Colonic mucosa (tissue), 4 donors: Measurements from ENCODE around the gene PIGU. TPM values are rescaled to one million over a fixed set of nuclear protein-coding genes. Genes with fewer than 3 reads are reported as not detected.

Experiments
- DNase-seq: peaks from one replicate; pipeline ENCODE4 v3.0.0-alpha.2; 2020
- H3K27ac ChIP-seq: fragments of 200-600 bp; one replicate; pipeline ENCODE4 v1.8.0; 2021
- H3K27me3 ChIP-seq: fragments of 200-600 bp; one replicate; pipeline ENCODE4 v1.8.0; 2021
- H3K36me3 ChIP-seq: fragments of 200-600 bp; one replicate; pipeline ENCODE4 v1.8.0; 2021
- H3K4me1 ChIP-seq: fragments of 200-600 bp; one replicate; pipeline ENCODE4 v1.8.0; 2021; ENCODE audit warnings: mild to moderate bottlenecking
- H3K4me3 ChIP-seq: fragments of 200-600 bp; one replicate; pipeline ENCODE4 v1.8.0; 2021
- H3K9ac ChIP-seq, 2 donors: one replicate each; pipeline ENCODE4 v1.7.0; 2013; ENCODE audit warnings: control low read depth in 2 of 2, low read depth in 2 of 2, low read length in 2 of 2
- H3K9me3 ChIP-seq: fragments of 200-600 bp; one replicate; pipeline ENCODE4 v1.8.0; 2021
- intact Hi-C: fragments of 100-400 bp; cut with DNase I; formaldehyde crosslinking; loops from one replicate; pipeline ENCODE4 v1.14.1; 2022
- total RNA-seq, 2 donors: library from RNA; stranded (reverse); fragmentation: NEBNext Ultra II Directional in 1 of 2; extraction: Animal tissue kit (Norgen Biotek cat#: 25700) in 1 of 2; gene quantifications; one replicate each; pipeline ENCODE4 v1.2.1, GENCODE V29; 2021
- TF ChIP-seq, protein P1 (sequence below): fragments of 200-600 bp; IDR thresholded peaks from one replicate; pipeline ENCODE4 v1.8.0; 2022; ENCODE audit warnings: antibody characterized with exemption, mild to moderate bottlenecking
- donor health status: healthy.
- donor health status: DM: no; HTN: no; CAD: no.
- donor health status: DM: no; HTN: no; CAD: no.

Gene PIGU
- total RNA-seq, 2 donors from 2014 or later, result 22.3 to 32.6 TPM

DNA sequence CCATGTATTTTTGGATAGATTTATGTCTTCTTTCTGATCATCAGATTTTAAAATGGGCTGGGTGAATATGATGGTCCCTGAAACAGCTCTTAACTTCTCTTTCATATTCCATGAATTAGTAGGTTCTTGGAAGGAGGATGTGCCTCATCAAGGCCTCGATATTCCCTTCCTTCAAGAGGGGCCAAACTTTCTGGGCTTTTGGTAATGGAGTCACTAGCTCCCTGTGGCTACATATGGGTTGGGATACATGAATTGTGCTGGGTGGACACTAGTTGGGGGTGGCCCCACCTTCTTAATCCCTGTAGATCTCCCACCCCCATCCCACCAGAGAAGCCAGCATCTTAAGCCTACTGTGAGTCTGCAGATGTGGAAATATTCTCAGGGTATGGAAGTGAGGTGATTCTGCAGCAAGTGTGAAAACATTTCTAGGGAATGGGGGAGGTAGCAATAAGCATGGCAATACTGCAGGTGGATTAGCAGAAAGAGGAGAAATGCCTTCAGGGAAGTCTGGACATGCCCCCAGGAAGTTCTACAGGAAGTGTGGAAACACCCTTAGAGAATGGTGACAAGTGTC, 29.5 kb upstream of the PIGU start:
- Histone ChIP-seq H3K36me3 (no peaks in the 10 kb centered on the region), H3K9ac (peak overlapping the region in 1 of 2 donors; percentile 98), H3K4me1 (peaks cover 6% of the 10 kb centered on the region), H3K4me3 (no peak overlapping the region), H3K9me3 (no peaks in the 10 kb centered on the region), H3K27me3 (no peaks in the 10 kb centered on the region), H3K27ac (peak overlapping the region; percentile 95)
- intact Hi-C loops, result loop anchor here (5.0 kb wide), 1 partner anchor 124 kb away; no protein-coding TSS in a partner anchor
- TF ChIP-seq, protein P1, sequence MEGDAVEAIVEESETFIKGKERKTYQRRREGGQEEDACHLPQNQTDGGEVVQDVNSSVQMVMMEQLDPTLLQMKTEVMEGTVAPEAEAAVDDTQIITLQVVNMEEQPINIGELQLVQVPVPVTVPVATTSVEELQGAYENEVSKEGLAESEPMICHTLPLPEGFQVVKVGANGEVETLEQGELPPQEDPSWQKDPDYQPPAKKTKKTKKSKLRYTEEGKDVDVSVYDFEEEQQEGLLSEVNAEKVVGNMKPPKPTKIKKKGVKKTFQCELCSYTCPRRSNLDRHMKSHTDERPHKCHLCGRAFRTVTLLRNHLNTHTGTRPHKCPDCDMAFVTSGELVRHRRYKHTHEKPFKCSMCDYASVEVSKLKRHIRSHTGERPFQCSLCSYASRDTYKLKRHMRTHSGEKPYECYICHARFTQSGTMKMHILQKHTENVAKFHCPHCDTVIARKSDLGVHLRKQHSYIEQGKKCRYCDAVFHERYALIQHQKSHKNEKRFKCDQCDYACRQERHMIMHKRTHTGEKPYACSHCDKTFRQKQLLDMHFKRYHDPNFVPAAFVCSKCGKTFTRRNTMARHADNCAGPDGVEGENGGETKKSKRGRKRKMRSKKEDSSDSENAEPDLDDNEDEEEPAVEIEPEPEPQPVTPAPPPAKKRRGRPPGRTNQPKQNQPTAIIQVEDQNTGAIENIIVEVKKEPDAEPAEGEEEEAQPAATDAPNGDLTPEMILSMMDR, result no peak
- DNase-seq, result no peak

DNA sequence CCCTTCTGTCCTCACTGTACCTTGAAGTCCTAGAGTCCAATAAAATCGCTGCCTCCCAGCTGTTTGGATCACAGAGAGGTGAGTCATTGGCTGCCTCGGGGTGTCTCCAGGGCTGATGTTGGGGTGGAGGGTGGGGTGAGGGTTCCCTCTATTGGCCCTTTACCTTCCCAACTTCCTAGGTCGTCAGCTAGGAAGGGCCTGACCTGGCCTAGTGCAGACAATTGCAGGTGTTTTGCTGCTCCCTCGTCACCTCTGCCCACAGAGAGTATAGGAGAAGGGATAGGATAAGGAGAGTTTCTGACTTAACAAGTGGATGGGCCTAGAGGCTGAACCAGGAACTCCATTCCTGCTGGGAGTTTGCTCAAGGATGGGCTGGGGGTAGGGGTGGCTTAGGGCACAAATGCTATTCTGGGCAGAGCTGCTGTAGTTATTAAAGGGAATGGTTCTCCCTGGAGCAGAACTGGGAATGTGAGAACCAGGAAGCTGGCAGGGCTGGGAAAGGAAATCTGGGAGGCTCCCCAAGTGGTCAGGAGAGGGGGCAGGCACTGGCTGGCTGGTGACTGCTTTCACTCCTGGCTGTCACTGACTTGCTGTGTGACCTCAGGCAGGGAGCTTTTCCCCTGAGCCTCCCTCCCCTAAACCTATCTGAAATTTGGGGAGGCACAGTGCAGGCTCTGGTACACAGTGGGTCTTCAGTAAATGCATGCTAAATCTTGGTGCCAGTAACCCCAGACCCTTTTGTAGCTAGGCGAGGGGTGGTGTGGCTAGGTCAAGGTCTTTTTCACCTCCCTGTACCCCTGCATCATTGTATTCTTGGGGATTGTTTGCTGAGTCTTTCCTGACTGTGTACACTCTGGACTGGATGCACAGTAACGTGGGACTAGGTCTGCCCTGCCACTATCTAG, 28.8 kb upstream of the PIGU start:
- Histone ChIP-seq H3K4me1 (peaks cover 6% of the 10 kb centered on the region), H3K36me3 (no peaks in the 10 kb centered on the region), H3K27me3 (no peaks in the 10 kb centered on the region), H3K4me3 (peak overlapping the region; percentile 81), H3K9me3 (no peaks in the 10 kb centered on the region), H3K27ac (peak overlapping the region; percentile 95), H3K9ac (peak overlapping the region; percentile 86 to 98)
- DNase-seq, result peak; percentile 80
- intact Hi-C loops, result loop anchor here (5.0 kb wide), 1 partner anchor 123 kb away; no protein-coding TSS in a partner anchor
- TF ChIP-seq, protein P1, result no peak

DNA sequence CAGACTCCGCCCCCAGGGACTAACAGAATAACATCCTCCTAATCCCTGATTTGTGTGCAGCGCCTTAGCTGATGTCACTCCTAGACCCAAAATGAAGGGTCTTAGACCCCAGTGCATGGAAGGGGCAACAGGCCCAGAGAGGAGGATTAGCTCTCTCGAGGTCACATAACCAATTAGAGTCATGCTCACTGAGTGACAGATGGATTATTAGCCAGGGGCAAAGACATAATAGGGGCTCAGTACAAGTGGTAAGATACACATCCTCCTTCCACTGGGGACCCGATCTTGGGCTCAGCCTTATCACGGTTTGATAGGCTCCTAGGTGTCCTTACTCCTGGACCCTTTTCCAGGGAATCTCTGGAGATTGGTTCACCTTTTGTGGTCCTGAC, 28.1 kb upstream of the PIGU start:
- peak overlapping the region; percentile 95 for H3K27ac ChIP-seq

DNA sequence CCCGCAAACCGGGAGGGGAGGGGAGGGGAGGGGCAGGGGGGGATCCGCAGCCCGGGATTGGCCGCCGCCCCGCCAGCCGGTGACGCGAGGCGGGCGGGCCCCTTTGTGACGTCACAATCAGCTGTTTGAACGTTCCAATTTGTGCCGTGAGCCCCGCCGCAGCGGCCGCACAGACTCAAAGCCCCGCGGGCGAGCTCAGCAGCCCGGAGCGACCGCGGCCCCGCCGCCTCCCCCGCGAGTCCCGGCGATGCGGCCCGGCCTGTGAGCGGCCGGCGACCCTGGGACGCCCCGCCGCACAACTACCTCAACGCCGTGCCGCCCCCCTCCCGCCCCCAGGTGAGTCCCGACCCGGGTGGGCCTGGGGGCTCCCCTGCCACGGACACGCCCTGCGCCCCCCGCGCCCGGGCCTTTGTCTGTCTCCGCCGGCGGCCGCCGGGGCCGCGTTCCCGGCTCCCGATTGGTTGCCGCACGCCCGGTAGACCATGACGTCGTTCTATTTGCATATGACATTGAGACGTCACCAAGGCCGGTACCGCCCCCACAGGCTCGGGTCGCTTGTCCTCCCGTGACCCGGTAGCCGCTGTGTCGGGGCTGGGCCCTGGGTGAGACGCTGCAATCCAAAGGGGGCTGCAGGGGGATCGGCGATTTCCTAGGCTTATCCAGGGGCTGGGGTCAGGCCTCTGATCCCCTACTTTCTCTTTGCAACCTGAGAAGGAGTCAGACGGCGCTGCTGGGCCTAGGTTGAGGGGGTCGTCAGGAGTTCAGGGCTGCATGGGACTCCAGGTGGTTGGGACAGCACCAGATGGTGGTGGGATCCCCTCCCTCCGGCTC, 27.5 kb upstream of the PIGU start, which contains the start of gene TP53INP2:
TP53INP2 (plus strand) TSS at position 168 of the 831 bp plus-strand sequence. CDS start 4,396 bp downstream, outside the sequence.
- peak within 1 kb of the TSS; percentile 86 to 98 for H3K9ac ChIP-seq
- no peaks in the 10 kb centered on the region for H3K9me3 ChIP-seq
- no peaks in the 10 kb centered on the region for H3K27me3 ChIP-seq
- H3K36me3 ChIP-seq, result no peaks in the 10 kb centered on the region
- DNase-seq, result peak; percentile 96
- H3K4me1 ChIP-seq, result peaks cover 3% of the 10 kb centered on the region
- H3K27ac ChIP-seq, result peak within 1 kb of the TSS; percentile 95
- intact Hi-C loops, result loop anchor here (5.0 kb wide), 1 partner anchor 122 kb away; no protein-coding TSS in a partner anchor
- peak within 1 kb of the TSS; percentile 81 for H3K4me3 ChIP-seq
- TF ChIP-seq, protein P1, result no peak

More for the DNA sequence above, 28.1 kb upstream of the PIGU start:
- H3K9ac ChIP-seq, result peak overlapping the region; percentile 86 to 98
- peaks cover 3% of the 10 kb centered on the region for H3K4me1 ChIP-seq
- H3K27me3 ChIP-seq, result no peaks in the 10 kb centered on the region
- DNase-seq, result no peak
- no peaks in the 10 kb centered on the region for H3K36me3 ChIP-seq
- no peaks in the 10 kb centered on the region for H3K9me3 ChIP-seq
- TF ChIP-seq, protein P1, result no peak
- intact Hi-C loops, result loop anchor here (5.0 kb wide), 1 partner anchor 123 kb away; no protein-coding TSS in a partner anchor
- H3K4me3 ChIP-seq, result peak overlapping the region; percentile 81
